Stimulated activated CD4-positive, alpha-beta T cell treated with anti-CD3 and anti-CD28 coated beads, Interleukin-15, amount 100 ng/mL, for 24 hours (primary cell): ENCODE measurements around the gene ALKBH4.
"Not testable (repeated sequence)": the region's sequence is repeated elsewhere in the genome, so short reads cannot be mapped to it uniquely, and the experiment has no call there.

Source experiments
- DNase-seq: peaks from one replicate; pipeline ENCODE4 v3.0.0-alpha.2; 2020

The ALKBH4 gene

GRCh38 chr7:102426268-102427018 lies 38.2 kb downstream of the ALKBH4 start:
- DNase-seq, result peak; percentile 87

GRCh38 chr7:102425639-102426267 lies 38.9 kb downstream of the ALKBH4 start:
- peak; percentile 87 for DNase-seq

DNA sequence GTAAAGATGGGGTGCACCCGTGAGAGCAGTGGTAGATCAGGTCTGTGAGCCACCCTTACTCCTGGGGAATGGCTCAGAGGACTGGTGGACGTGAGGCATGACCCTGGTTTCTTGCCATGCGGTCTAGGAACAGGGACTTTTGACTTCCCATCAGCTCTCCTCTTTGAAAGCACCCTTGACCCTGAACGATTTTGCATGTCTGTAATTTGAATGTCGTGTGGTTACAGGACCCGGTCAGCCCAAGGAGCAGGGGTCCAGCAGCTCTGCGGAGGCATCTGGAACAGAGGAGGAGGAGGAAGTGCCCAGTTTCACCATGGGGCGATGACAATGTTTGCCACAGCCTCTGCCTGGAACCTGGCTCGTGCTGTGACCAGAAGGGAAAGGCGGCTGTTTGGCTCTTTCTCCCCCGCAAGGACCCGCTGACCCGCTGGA lies 39.9 kb downstream of the ALKBH4 start:
- no peak for DNase-seq

DNA sequence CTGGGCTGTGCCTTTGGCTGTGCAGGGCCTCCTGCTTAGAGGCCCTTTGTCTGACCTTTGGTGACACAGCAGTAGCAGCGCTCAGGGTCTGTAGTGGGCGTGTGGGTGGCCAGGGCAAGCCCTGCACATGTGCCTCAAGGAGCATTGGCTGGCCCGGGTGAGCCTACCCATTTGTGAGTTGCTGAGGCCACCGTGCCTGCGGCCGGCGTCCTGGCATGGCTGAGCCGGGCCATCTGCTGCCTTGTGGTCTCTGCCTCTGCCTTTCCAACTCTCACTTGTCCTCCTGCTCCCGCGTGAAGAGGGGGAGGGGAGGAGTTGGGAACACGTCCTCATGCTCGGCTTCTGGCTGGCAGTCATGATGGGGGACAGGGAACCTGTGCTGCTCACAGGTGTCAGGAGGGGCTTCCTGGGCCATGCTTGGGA lies 40.5 kb downstream of the ALKBH4 start:
- no peak for DNase-seq

DNA sequence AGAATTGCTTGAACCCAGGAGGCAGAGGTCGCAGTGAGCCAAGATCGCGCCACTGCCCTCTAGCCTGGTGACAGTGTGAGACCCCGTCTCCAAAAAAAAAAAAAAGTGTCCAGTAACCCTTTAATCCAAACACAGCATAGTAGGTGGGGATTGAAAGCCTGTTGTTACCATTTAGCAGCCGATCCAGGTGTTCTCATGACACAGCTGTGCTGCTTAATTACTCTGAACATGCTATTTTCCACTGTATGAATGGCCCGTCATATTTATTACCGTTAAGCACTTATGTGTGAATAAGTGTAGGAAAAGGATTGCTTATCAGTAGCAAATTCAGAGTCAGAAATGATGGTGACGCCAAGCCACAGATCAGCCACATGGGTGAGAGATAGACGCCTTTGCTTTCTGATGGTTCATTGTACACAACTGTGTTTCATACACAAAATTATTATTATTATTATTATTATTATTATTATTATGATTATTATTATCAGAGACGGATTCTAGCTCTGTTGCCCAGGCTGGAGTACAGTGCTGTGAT lies 42.9 kb downstream of the ALKBH4 start:
- no peak for DNase-seq

DNA sequence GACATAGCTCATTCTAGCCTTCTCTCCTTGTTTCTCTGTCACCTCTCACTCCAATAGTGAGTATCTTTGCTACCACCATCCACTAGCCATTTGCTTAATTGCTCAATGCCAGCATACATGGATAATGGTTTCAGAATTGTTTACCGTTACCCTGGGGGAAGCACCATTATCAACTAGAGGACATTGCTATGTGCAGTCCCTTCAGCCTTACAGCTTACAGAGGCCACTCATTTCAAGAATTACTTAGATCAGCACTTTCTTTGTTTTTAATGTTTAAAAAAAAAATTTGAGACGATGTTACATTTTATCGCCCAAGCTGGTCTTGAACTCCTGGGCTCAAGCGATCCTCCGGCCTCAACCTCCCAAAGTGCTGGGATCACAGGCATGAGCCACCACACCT lies 46.1 kb downstream of the ALKBH4 start:
- no peak for DNase-seq

DNA sequence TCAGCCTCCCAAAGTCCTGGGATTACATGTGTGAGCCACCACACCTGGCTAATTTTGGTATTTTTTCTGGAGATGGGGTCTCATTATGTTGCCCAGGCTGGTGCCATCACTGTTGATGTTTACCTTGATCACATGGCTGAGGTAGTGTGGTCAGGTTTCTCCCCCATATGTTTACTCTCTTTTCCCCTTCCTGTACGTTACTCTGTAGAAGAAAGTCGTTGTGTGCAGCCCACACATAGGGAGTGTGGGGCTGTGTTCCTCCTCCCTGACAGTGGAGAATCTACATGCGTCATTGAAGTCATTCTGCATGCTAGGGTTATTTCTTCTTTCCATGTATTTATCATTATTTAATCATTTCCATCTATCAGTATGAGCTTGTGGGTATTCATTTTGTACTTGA lies 47.6 kb downstream of the ALKBH4 start:
- no peak for DNase-seq

GRCh38 chr7:102416406-102416805 lies 48.3 kb downstream of the ALKBH4 start:
- no peak for DNase-seq

DNA sequence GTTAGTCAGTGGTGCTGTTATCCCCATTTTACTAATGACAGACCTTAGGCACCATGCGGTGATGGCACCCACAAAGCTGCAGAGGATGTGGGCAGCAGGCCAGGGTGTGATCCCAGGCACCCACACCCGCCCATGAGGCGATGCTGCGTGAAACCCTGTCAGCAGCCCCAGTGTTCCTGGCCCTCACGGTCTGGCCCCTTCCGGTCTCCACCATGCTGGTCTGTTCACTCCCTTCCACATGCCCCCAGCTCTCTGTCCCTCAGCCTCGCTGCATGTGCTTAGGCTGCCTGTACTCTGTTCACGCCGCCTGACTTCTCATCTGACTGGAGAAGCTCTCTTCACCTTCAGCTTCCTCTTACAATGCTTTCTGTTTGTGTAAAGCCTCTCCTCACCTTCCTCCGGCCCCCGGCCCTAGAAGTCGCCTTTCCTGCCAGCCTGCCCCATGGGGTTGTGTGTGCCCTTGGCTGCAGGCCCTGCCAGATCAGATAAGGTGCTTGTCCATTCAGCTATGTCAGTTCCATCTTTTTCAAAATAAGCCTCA lies 48.9 kb downstream of the ALKBH4 start:
- DNase-seq, result peak; percentile 80

- no peak for DNase-seq
Observed at GRCh38 chr7:102413611-102414010, 51.1 kb downstream of the ALKBH4 start.

DNA sequence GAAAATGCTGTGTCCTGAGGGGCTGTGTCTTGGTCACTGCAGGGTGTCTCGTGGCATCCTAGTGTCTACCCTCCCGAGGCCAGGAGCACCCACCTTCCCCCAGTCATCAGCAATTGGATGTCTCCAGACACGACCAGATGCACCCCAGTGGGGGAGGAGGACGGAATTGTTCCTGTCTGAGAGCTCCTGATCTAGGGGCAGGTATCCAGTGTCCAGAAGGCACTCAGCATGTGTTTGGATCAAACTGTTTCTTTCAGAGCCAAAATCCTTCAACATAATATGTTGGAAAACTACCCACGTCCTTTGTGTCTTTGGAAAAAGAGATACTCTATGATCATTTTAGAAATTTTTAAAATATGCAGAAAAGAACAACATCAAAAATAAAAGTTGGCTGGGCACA lies 51.6 kb downstream of the ALKBH4 start:
- DNase-seq, result no peak

- DNase-seq, result peak; percentile 48
Observed at GRCh38 chr7:102412548-102412947, 52.1 kb downstream of the ALKBH4 start.

DNA sequence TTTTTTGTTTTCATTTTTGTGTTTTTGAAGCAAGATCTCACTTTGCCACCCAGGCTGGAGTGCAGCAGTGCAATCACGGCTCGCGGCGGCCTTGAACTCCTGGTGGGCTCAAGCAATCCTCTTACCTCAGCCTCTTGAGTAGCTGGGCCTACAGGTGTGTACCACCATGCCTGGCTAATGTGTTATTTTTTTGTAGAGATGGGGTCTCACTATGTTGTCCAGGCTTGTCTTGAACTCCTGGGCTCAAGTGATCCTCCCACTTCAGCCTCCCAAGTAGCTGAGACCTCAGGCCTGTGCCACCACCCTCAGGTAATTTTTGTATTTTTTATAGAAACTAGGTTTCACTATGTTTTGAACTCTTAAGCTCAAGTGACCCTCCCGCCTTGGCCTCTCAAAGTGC lies 53.7 kb downstream of the ALKBH4 start:
- no peak for DNase-seq

- no peak for DNase-seq
Observed at GRCh38 chr7:102410123-102410522, 54.5 kb downstream of the ALKBH4 start.

DNA sequence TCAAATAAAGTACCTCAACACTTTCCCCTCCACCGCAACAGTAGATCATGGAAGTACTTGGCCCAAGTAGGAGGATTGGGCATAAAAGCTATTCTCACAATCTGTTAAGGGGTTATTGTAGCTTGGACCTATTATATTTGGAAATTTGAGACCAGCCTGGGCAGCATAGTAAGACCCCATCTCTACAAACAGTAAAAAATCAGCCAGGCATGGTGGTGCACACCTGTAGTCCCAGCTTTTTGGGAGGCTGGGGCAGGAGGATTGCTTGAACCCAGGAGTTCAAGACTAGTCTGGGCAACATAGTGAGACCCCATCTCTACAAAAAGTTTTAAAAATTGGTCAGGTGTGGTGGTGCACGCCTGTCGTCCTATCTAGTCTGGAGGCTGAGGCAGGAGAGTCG lies 55.3 kb downstream of the ALKBH4 start:
- DNase-seq, result no peak

- DNase-seq, result not testable (repeated sequence)
Observed at GRCh38 chr7:102408530-102408929, 56.1 kb downstream of the ALKBH4 start.

DNA sequence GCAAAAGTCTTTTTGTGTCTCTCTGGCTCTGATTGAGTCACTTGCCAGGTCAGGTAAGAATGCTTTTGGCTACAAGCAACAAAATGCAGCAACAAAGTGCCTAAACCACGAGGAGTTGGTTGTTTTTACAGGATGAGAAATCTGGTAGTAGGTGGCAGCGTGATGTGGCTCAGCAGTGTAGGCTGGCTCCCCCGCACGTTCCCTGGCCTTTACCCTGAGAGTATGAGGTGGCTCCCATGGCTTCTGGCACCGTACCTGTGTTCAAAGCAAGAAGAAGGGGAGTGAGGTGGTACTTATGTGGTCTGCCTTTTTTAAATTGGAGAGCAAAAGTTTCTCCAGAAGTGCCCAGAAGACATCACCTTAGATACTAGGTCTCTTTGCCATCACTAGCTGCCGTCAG lies 56.8 kb downstream of the ALKBH4 start:
- DNase-seq, result no peak
